Measurements from ENCODE around the gene CD2AP.

DNA sequence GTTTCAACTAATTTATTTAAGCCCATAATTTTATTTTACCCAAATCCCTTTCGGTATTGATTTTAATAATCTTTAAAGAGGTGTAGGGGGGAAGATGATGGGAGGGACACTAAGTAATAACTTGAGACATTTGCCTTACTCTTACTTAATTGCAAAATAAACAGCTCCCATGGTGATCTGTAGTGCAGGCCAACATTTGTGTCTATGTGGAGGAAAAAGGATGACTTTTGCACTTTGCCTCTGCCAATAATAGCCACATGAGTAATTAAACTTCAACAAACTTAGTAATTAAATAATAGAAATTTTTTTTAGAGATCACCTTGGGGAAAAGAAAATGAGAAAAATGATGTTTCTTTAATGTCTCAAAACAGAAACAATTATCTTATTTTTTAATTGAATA, 29.9 kb upstream of the CD2AP start:
- TF ChIP-seq POLR2A (IDR thresholded peaks at IDR 0.05; ENCODE audit: low read length) = no peak
- TF ChIP-seq GATA1 (IDR thresholded peaks at IDR 0.05; ENCODE audit: low read depth, low read length) = no peak
